Mesothelial cell of epicardium (in vitro differentiated cells): ENCODE results near the gene VASH1. TPM values are rescaled to one million over a fixed set of nuclear protein-coding genes. Genes with fewer than 3 reads are reported as not detected.

Experiments
- DNase-seq, 2 experiments: peaks; one replicate each; pipeline ENCODE4 v3.0.0; 2021; ENCODE audit warnings: low spot score in 2 of 2; ENCODE audit not compliant: unreplicated experiment in 2 of 2
- H3K27ac Mint-ChIP-seq: 2 replicates; pipeline ENCODE4 v1.8.0; 2021; ENCODE audit warnings: mixed read lengths
- H3K27me3 Mint-ChIP-seq: 2 replicates; pipeline ENCODE4 v1.8.0; 2021; ENCODE audit warnings: low read depth, mixed read lengths
- H3K36me3 Mint-ChIP-seq: 2 replicates; pipeline ENCODE4 v1.8.0; 2021; ENCODE audit warnings: mixed read lengths
- H3K4me1 Mint-ChIP-seq: 2 replicates; pipeline ENCODE4 v1.8.0; 2021; ENCODE audit warnings: mixed read lengths
- H3K4me3 Mint-ChIP-seq: 2 replicates; pipeline ENCODE4 v1.8.0; 2021; ENCODE audit warnings: mild to moderate bottlenecking, moderate library complexity, mixed read lengths
- H3K9me3 Mint-ChIP-seq: 2 replicates; pipeline ENCODE4 v1.8.0; 2021; ENCODE audit warnings: mixed read lengths
- CTCF ChIP-seq: fragments of 200-600 bp; sonication (generic); IDR thresholded peaks from one replicate; pipeline ENCODE4 v1.5.0; 2021; ENCODE audit warnings: antibody characterized with exemption; ENCODE audit not compliant: unreplicated experiment
- total RNA-seq: library from RNA; stranded (reverse); gene quantifications from 3 replicates; pipeline ENCODE4 v1.2.1, GENCODE V29; 2021

VASH1 gene
- total RNA-seq, 1 donor from 2014 or later: 55.5 TPM

- no peak for TF ChIP-seq CTCF
- H3K4me3 Mint-ChIP-seq: no peak overlapping the region
- H3K4me1 Mint-ChIP-seq: peaks cover 32% of the 10 kb centered on the region
- peaks cover 11% of the 10 kb centered on the region for H3K36me3 Mint-ChIP-seq
- H3K27me3 Mint-ChIP-seq: no peaks in the 10 kb centered on the region
- H3K9me3 Mint-ChIP-seq: no peaks in the 10 kb centered on the region
- no peak for DNase-seq
- H3K27ac Mint-ChIP-seq: peak overlapping the region; percentile 95
Measured at GRCh38 chr14:76773956-76774820, 12.9 kb downstream of the VASH1 start.

GRCh38 chr14:76774821-76775694 lies 13.8 kb downstream of the VASH1 start:
- no peak for TF ChIP-seq CTCF
- Mint-ChIP-seq H3K27me3 (no peaks in the 10 kb centered on the region), H3K4me1 (peaks cover 33% of the 10 kb centered on the region), H3K27ac (no peak overlapping the region), H3K36me3 (peaks cover 9% of the 10 kb centered on the region), H3K4me3 (no peak overlapping the region), H3K9me3 (no peaks in the 10 kb centered on the region)
- no peak for DNase-seq

- no peak for DNase-seq
- H3K27ac Mint-ChIP-seq: no peak overlapping the region
- H3K4me1 Mint-ChIP-seq: peaks cover 39% of the 10 kb centered on the region
- no peaks in the 10 kb centered on the region for H3K9me3 Mint-ChIP-seq
- no peak for TF ChIP-seq CTCF
- peaks cover 12% of the 10 kb centered on the region for H3K36me3 Mint-ChIP-seq
- no peaks in the 10 kb centered on the region for H3K27me3 Mint-ChIP-seq
- H3K4me3 Mint-ChIP-seq: no peak overlapping the region
Measured at GRCh38 chr14:76775695-76776427, 14.6 kb downstream of the VASH1 start.

GRCh38 chr14:76776428-76777251 lies 15.4 kb downstream of the VASH1 start:
- no peak overlapping the region for H3K4me3 Mint-ChIP-seq
- TF ChIP-seq CTCF: no peak
- no peaks in the 10 kb centered on the region for H3K9me3 Mint-ChIP-seq
- H3K4me1 Mint-ChIP-seq: peaks cover 36% of the 10 kb centered on the region
- DNase-seq: no peak
- no peaks in the 10 kb centered on the region for H3K27me3 Mint-ChIP-seq
- H3K27ac Mint-ChIP-seq: no peak overlapping the region
- H3K36me3 Mint-ChIP-seq: peaks cover 12% of the 10 kb centered on the region

- peaks cover 12% of the 10 kb centered on the region for H3K36me3 Mint-ChIP-seq
- peaks cover 28% of the 10 kb centered on the region for H3K4me1 Mint-ChIP-seq
- DNase-seq: no peak
- no peak overlapping the region for H3K4me3 Mint-ChIP-seq
- H3K9me3 Mint-ChIP-seq: no peaks in the 10 kb centered on the region
- TF ChIP-seq CTCF: no peak
- H3K27me3 Mint-ChIP-seq: no peaks in the 10 kb centered on the region
- no peak overlapping the region for H3K27ac Mint-ChIP-seq
Measured at GRCh38 chr14:76777721-76778120, 16.5 kb downstream of the VASH1 start.
